ENCODE data around the gene SORD. TPM values are rescaled to one million over a fixed set of nuclear protein-coding genes. Genes with fewer than 3 reads are reported as not detected.

Gene SORD
- total and polyA plus RNA-seq, 9 of the 15 experiments (the other 6 are each of a cell fraction or from before 2014, with no cell fraction given) = 5.9 to 79.2 (median 29.6) TPM

GRCh38 chr15:45107941-45108630, 85.1 kb downstream of the SORD start:
- 11% methylated on average over 10 of the region's 10 CpGs for WGBS (ENCODE audit: insufficient coverage, low coverage, missing lambda C conversion rate)

More at GRCh38 chr15:45107941-45108630, 85.1 kb downstream of the SORD start:
- no peak overlapping the region for H3K27ac ChIP-seq (ENCODE audit: extremely low read depth, low read depth, low read length)
- DNase-seq (ENCODE audit: extremely low read depth in 1 of 4, low spot score in 3 of 4) (no peak), ATAC-seq (no peak), FAIRE-seq (no peak)
- H3K9me1 ChIP-seq (ENCODE audit: control insufficient read depth, insufficient read depth, low read length) = no peaks in the 10 kb centered on the region
- H2AFZ ChIP-seq (ENCODE audit: low read depth, low read length) = no peak overlapping the region
- no peaks in the 10 kb centered on the region for H3K9me3 ChIP-seq (replicated peaks; ENCODE audit: control insufficient read depth, insufficient read depth, low read depth, low read length)
- in situ Hi-C loops (cut with MboI) = loop anchor here (25.0 kb wide), 1 partner anchor 146 kb away; the partner anchor contains the start of gene TERB2
- H3K4me1 ChIP-seq (replicated peaks in 1 of 2; ENCODE audit: control insufficient read depth in 2 of 2, insufficient read depth in 2 of 2, low read length in 2 of 2) = peaks cover 0 to 9% of the 10 kb centered on the region in 2 experiments; a peak in 1 of 5 replicates
- ChIA-PET POLR2A (no interaction called here), CTCF (ENCODE audit: low intra/inter-chr PET ratio) (no interaction called here)
- no peak overlapping the region for H3K9ac ChIP-seq (ENCODE audit: insufficient read depth in 1 of 2, low read depth in 2 of 2, low read length in 2 of 2)
- no peak overlapping the region for H3K4me3 ChIP-seq
- 0 out of 2 replicates have a peak, but pooled peaks cover 11% of the 10 kb centered on the region for H4K20me1 ChIP-seq (replicated peaks; ENCODE audit: control insufficient read depth, insufficient read depth, low read length)
- BruUV-seq (replicated peaks) = no TSS peak
- H3K79me2 ChIP-seq (ENCODE audit: control insufficient read depth, insufficient read depth, low read length) = no peaks in the 10 kb centered on the region
- H3K4me2 ChIP-seq (ENCODE audit: insufficient read depth, low read length) = no peak overlapping the region
- intact Hi-C loops (cut with micrococcal nuclease) = no loop called here
- no peaks in the 10 kb centered on the region for H3K36me3 ChIP-seq (ENCODE audit: control insufficient read depth, insufficient read depth, low read length)
- no peak for TF ChIP-seq ARID1B (IDR thresholded peaks at IDR 0.05)
- no peak for TF ChIP-seq HDAC3 (IDR thresholded peaks at IDR 0.05; ENCODE audit: borderline replicate concordance, partially characterized antibody)
- no peak for TF ChIP-seq CCNT2 (IDR thresholded peaks at IDR 0.05; ENCODE audit: borderline replicate concordance, extremely low read depth, insufficient read length, low read depth, low read length)
- no peak for TF ChIP-seq CEBPB (tag; IDR thresholded peaks at IDR 0.05)
- no peak for TF ChIP-seq FOSL1 (tag; conservative IDR thresholded peaks at IDR 0.05)
- TF ChIP-seq CHCHD3 (CRISPR knock-in tag; IDR thresholded peaks at IDR 0.05) = no peak
- TF ChIP-seq SRSF1 (IDR thresholded peaks at IDR 0.05; ENCODE audit: low read depth, low read length) = no peak
- no peak for TF ChIP-seq NFYB (IDR thresholded peaks at IDR 0.05; ENCODE audit: extremely low read depth, insufficient read length)
- TF ChIP-seq GATA2 (CRISPR knock-in tag; IDR thresholded peaks at IDR 0.05) = no peak
- no peak for TF ChIP-seq ZNF639 (CRISPR knock-in tag; conservative IDR thresholded peaks at IDR 0.05 in 1 of 2, IDR thresholded peaks at IDR 0.05 in 1 of 2)
- no peak for TF ChIP-seq HMG20A (CRISPR knock-in tag; conservative IDR thresholded peaks at IDR 0.05)
- no peak for TF ChIP-seq ZSCAN29 (IDR thresholded peaks at IDR 0.05)
- TF ChIP-seq TARDBP (IDR thresholded peaks at IDR 0.05) = no peak
- TF ChIP-seq GABPB1 (CRISPR knock-in tag; IDR thresholded peaks at IDR 0.05) = no peak
- no peak for TF ChIP-seq NR0B1 (IDR thresholded peaks at IDR 0.05; ENCODE audit: partially characterized antibody)
- TF ChIP-seq SRSF7 (optimal IDR thresholded peaks at IDR 0.05; ENCODE audit: low read depth, low read length) = no peak
- TF ChIP-seq HMGXB4 (CRISPR knock-in tag; IDR thresholded peaks at IDR 0.05) = no peak
- no peak for TF ChIP-seq ARID2 (IDR thresholded peaks at IDR 0.05)
- H3K27me3 ChIP-seq (ENCODE audit: control insufficient read depth in 2 of 2, insufficient read depth in 2 of 2, low read length in 2 of 2) = peaks cover 9 to 38% of the 10 kb centered on the region in 2 experiments; a peak in 4 of 5 replicates

Measured in K562 (cell line).